ENCODE results near the gene UVRAG. TPM values are rescaled to one million over a fixed set of nuclear protein-coding genes. Genes with fewer than 3 reads are reported as not detected.

The UVRAG gene
- total RNA-seq, 1 experiment from 2014 or later, result 16.4 TPM

GRCh38 chr11:75810637-75811390 is 4.2 kb upstream of the UVRAG start:
- Histone ChIP-seq H3K4me3 (ENCODE audit: insufficient read depth, low read depth, low read length) (no peak overlapping the region), H3K27me3 (ENCODE audit: control insufficient read depth, insufficient read depth, low read length) (no peaks in the 10 kb centered on the region; the same call in 1 of the 2 replicates), H3K36me3 (replicated peaks; ENCODE audit: control insufficient read depth, insufficient read depth, low read length) (no peaks in the 10 kb centered on the region)
- DNase-seq, result no peak

GRCh38 chr11:75811485-75811884 is 3.5 kb upstream of the UVRAG start:
- DNase-seq, result no peak
- no peak overlapping the region for H3K4me3 ChIP-seq (ENCODE audit: insufficient read depth, low read depth, low read length)
- peaks cover 5% of the 10 kb centered on the region for H3K27me3 ChIP-seq (ENCODE audit: control insufficient read depth, insufficient read depth, low read length)
- no peaks in the 10 kb centered on the region for H3K36me3 ChIP-seq (replicated peaks; ENCODE audit: control insufficient read depth, insufficient read depth, low read length)

- peak; percentile 27 for DNase-seq
- peaks cover 6% of the 10 kb centered on the region for H3K27me3 ChIP-seq (ENCODE audit: control insufficient read depth, insufficient read depth, low read length)
- no peaks in the 10 kb centered on the region for H3K36me3 ChIP-seq (replicated peaks; ENCODE audit: control insufficient read depth, insufficient read depth, low read length)
- H3K4me3 ChIP-seq (ENCODE audit: insufficient read depth, low read depth, low read length), result no peak overlapping the region
These were observed 2.4 kb upstream of the UVRAG start for GRCh38 chr11:75812542-75813040.

GRCh38 chr11:75813124-75813523 is 1.9 kb upstream of the UVRAG start:
- H3K4me3 ChIP-seq (ENCODE audit: insufficient read depth, low read depth, low read length), result no peak overlapping the region
- peaks cover 6% of the 10 kb centered on the region for H3K27me3 ChIP-seq (ENCODE audit: control insufficient read depth, insufficient read depth, low read length)
- H3K36me3 ChIP-seq (replicated peaks; ENCODE audit: control insufficient read depth, insufficient read depth, low read length), result no peaks in the 10 kb centered on the region
- no peak for DNase-seq

- H3K4me3 ChIP-seq (ENCODE audit: insufficient read depth, low read depth, low read length), result no peak overlapping the region
- H3K27me3 ChIP-seq (ENCODE audit: control insufficient read depth, insufficient read depth, low read length), result peaks cover 6% of the 10 kb centered on the region
- no peaks in the 10 kb centered on the region for H3K36me3 ChIP-seq (replicated peaks; ENCODE audit: control insufficient read depth, insufficient read depth, low read length)
- DNase-seq, result no peak
These were observed 1.4 kb upstream of the UVRAG start for GRCh38 chr11:75813622-75814039.

- DNase-seq, result no peak
- H3K36me3 ChIP-seq (replicated peaks; ENCODE audit: control insufficient read depth, insufficient read depth, low read length), result no peaks in the 10 kb centered on the region
- H3K4me3 ChIP-seq (ENCODE audit: insufficient read depth, low read depth, low read length), result peak overlapping the region; percentile 77
- H3K27me3 ChIP-seq (ENCODE audit: control insufficient read depth, insufficient read depth, low read length), result peaks cover 6% of the 10 kb centered on the region
These were observed 690 bp upstream of the UVRAG start for GRCh38 chr11:75814363-75814676.

GRCh38 chr11:75815345-75816168 is 547 bp downstream of the UVRAG start:
- H3K27me3 ChIP-seq (ENCODE audit: control insufficient read depth, insufficient read depth, low read length), result peaks cover 6% of the 10 kb centered on the region; the same call in 1 of the 2 replicates
- H3K4me3 ChIP-seq (ENCODE audit: insufficient read depth, low read depth, low read length), result peak overlapping the region; percentile 77
- H3K36me3 ChIP-seq (replicated peaks; ENCODE audit: control insufficient read depth, insufficient read depth, low read length), result no peaks in the 10 kb centered on the region
- peak; percentile 79 for DNase-seq

GRCh38 chr11:75816561-75817239 is 1.7 kb downstream of the UVRAG start:
- Histone ChIP-seq H3K36me3 (replicated peaks; ENCODE audit: control insufficient read depth, insufficient read depth, low read length) (no peaks in the 10 kb centered on the region), H3K4me3 (ENCODE audit: insufficient read depth, low read depth, low read length) (no peak overlapping the region), H3K27me3 (ENCODE audit: control insufficient read depth, insufficient read depth, low read length) (peaks cover 6% of the 10 kb centered on the region; the same call in 1 of the 2 replicates)
- DNase-seq, result no peak

GRCh38 chr11:75820645-75821044 is 5.6 kb downstream of the UVRAG start:
- no peak overlapping the region for H3K4me3 ChIP-seq (ENCODE audit: insufficient read depth, low read depth, low read length)
- peaks cover 6% of the 10 kb centered on the region; the same call in 1 of the 2 replicates for H3K27me3 ChIP-seq (ENCODE audit: control insufficient read depth, insufficient read depth, low read length)
- no peaks in the 10 kb centered on the region for H3K36me3 ChIP-seq (replicated peaks; ENCODE audit: control insufficient read depth, insufficient read depth, low read length)
- no peak for DNase-seq

- DNase-seq, result no peak
- Histone ChIP-seq H3K27me3 (ENCODE audit: control insufficient read depth, insufficient read depth, low read length) (peaks cover 4% of the 10 kb centered on the region; the same call in 1 of the 2 replicates), H3K36me3 (replicated peaks; ENCODE audit: control insufficient read depth, insufficient read depth, low read length) (no peaks in the 10 kb centered on the region), H3K4me3 (ENCODE audit: insufficient read depth, low read depth, low read length) (no peak overlapping the region)
These were observed 6.2 kb downstream of the UVRAG start for GRCh38 chr11:75821202-75821601.

GRCh38 chr11:75822541-75822940 is 7.5 kb downstream of the UVRAG start:
- H3K4me3 ChIP-seq (ENCODE audit: insufficient read depth, low read depth, low read length), result no peak overlapping the region
- no peak for DNase-seq

GRCh38 chr11:75823415-75823814 is 8.4 kb downstream of the UVRAG start:
- DNase-seq, result no peak
- Histone ChIP-seq H3K4me3 (ENCODE audit: insufficient read depth, low read depth, low read length) (no peak overlapping the region), H3K27me3 (ENCODE audit: control insufficient read depth, insufficient read depth, low read length) (no peaks in the 10 kb centered on the region), H3K36me3 (replicated peaks; ENCODE audit: control insufficient read depth, insufficient read depth, low read length) (no peaks in the 10 kb centered on the region)

More at GRCh38 chr11:75822541-75822940, 7.5 kb downstream of the UVRAG start:
- Histone ChIP-seq H3K27me3 (ENCODE audit: control insufficient read depth, insufficient read depth, low read length) (no peaks in the 10 kb centered on the region), H3K36me3 (replicated peaks; ENCODE audit: control insufficient read depth, insufficient read depth, low read length) (no peaks in the 10 kb centered on the region)

GRCh38 chr11:75823946-75824345 is 8.9 kb downstream of the UVRAG start:
- Histone ChIP-seq H3K4me3 (ENCODE audit: insufficient read depth, low read depth, low read length) (no peak overlapping the region), H3K27me3 (ENCODE audit: control insufficient read depth, insufficient read depth, low read length) (no peaks in the 10 kb centered on the region), H3K36me3 (replicated peaks; ENCODE audit: control insufficient read depth, insufficient read depth, low read length) (no peaks in the 10 kb centered on the region)
- DNase-seq, result no peak

GRCh38 chr11:75826461-75827230 is 11.6 kb downstream of the UVRAG start:
- no peak overlapping the region for H3K4me3 ChIP-seq (ENCODE audit: insufficient read depth, low read depth, low read length)

More at GRCh38 chr11:75826461-75827230, 11.6 kb downstream of the UVRAG start:
- no peak for DNase-seq
- H3K27me3 ChIP-seq (ENCODE audit: control insufficient read depth, insufficient read depth, low read length), result no peaks in the 10 kb centered on the region
- H3K36me3 ChIP-seq (replicated peaks; ENCODE audit: control insufficient read depth, insufficient read depth, low read length), result no peaks in the 10 kb centered on the region

Data from H7 (cell line).